GM20431 (cell line): ENCODE results near the gene BLOC1S1.

ENCODE experiments used
- in situ Hi-C: fragments of 300-500 bp; cut with MseI, MboI; formaldehyde crosslinking; loops from one replicate; pipeline ENCODE4 v1.15.0; 2020; ENCODE audit warnings: low sequenced_read_pairs; ENCODE audit not compliant: unreplicated experiment

Gene BLOC1S1

DNA sequence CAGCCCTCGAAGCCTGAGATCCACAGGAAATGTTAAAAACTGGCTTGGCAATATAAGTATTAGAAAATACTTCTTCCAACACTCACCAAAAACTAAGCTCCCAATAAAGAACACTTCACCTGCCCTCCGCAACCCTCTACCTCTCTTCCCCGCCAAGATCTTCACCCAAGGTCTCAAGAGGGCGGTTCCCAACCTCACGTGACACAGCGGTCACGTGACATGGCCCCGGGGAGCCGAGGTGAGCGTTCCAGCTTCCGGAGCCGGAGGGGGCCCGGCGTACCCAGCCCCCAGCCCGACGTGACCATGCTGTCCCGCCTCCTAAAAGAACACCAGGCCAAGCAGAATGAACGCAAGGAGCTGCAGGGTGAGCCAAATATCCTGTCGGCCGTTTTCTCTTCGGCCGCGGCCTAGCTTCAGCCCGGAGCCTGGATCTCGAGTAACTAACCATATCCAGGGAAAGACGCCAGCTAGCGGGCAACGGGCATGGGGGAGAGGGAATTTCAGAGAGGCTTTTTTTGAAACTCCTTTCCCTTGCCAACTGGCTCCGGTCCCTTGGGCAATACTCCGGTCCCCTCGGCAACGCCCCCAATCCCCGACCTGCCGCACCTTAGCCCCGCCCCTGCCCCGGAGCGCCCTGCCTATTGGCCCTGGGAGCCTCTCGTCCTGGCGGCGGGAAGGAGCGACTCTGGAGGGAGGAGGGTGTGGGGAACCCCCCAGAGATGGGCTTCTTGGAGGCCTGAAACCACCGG, at the start of gene BLOC1S1:
BLOC1S1 (plus strand) TSS at position 214 of the 749 bp plus-strand sequence; CDS start at position 220, 6 bp downstream.
- in situ Hi-C loops, result no loop called here

GRCh38 chr12:55666508-55666907, 49.3 kb upstream of the BLOC1S1 start:
- in situ Hi-C loops, result no loop called here

GRCh38 chr12:55670276-55670675, 45.6 kb upstream of the BLOC1S1 start:
- in situ Hi-C loops, result no loop called here

- in situ Hi-C loops, result no loop called here
Measured at GRCh38 chr12:55671746-55672145, 44.1 kb upstream of the BLOC1S1 start.

GRCh38 chr12:55673638-55674037, 42.2 kb upstream of the BLOC1S1 start:
- in situ Hi-C loops, result no loop called here

- in situ Hi-C loops, result no loop called here
Measured at GRCh38 chr12:55675666-55676065, 40.2 kb upstream of the BLOC1S1 start.

GRCh38 chr12:55676707-55677106, 39.1 kb upstream of the BLOC1S1 start:
- in situ Hi-C loops, result no loop called here

GRCh38 chr12:55679691-55680090, 36.2 kb upstream of the BLOC1S1 start:
- in situ Hi-C loops, result no loop called here

DNA sequence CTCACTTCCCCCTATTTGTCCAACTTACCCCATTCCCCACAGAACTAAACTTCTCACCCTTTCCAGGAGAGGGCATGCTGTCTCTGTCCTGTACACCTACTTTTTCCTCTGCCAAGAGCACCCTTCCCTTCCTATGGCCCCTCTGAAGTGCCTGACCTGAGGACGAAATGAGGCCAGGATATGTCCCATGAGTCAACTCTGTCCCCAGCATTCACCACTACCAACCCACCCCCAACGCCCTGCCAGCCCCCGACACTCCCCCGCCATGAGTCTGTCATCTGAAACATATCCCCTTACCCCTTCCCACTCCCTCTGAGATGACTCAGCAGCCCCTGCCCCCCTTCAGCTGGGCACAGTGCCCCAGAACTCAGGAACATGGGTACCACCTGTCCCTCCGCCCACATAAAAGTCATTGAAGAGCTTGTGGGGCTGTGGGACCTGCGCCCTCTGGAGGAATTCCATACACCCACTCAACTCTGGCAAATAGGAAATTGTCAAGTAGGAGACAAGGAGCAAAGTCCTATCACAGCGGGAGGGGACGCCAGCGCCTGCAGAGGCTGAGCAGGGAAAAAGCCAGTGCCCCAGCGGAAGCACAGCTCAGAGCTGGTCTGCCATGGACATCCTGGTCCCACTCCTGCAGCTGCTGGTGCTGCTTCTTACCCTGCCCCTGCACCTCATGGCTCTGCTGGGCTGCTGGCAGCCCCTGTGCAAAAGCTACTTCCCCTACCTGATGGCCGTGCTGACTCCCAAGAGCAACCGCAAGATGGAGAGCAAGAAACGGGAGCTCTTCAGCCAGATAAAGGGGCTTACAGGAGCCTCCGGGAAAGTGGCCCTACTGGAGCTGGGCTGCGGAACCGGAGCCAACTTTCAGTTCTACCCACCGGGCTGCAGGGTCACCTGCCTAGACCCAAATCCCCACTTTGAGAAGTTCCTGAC, 34.4 kb upstream of the BLOC1S1 start:
- in situ Hi-C loops, result no loop called here

DNA sequence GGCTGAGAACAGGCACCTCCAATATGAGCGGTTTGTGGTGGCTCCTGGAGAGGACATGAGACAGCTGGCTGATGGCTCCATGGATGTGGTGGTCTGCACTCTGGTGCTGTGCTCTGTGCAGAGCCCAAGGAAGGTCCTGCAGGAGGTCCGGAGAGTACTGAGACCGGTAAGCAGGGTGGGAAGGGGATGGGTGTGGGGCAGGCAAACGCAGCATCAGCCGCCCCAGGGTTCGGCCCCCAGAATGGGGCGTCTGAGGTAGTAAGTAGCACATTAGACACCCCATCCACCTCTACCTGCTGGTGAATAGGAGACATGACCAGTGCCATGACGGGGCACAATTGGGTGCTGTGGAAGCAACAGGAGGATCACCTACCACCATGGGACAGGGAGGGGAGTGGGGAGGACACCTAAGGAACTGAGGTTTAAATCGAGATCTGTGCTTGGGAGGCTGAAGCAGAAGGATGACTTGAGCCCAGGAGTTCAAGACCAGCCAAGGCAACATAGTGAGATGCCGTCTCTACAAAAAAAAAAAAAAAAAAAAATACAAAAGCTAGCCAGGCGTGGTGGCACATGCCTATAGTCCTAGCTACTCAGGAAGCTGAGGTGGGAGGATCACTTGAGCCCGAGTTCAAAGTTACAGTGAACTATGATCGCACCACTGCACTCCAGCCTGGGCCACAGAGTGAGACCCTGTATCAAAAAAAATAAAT, 33.6 kb upstream of the BLOC1S1 start:
- in situ Hi-C loops, result no loop called here

DNA sequence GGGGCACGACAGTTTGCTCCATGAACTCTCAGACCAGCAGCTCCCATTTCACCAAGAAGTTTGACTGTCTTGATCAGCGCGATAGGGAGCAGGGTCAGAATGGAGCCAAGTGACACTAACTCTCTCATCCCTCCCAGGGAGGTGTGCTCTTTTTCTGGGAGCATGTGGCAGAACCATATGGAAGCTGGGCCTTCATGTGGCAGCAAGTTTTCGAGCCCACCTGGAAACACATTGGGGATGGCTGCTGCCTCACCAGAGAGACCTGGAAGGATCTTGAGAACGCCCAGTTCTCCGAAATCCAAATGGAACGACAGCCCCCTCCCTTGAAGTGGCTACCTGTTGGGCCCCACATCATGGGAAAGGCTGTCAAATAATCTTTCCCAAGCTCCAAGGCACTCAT, 32.2 kb upstream of the BLOC1S1 start:
- in situ Hi-C loops, result no loop called here

- in situ Hi-C loops, result no loop called here
Measured at GRCh38 chr12:55684761-55685370, 31.0 kb upstream of the BLOC1S1 start.

- in situ Hi-C loops, result no loop called here
Measured at GRCh38 chr12:55685671-55686070, 30.2 kb upstream of the BLOC1S1 start.

GRCh38 chr12:55686366-55687010, 29.4 kb upstream of the BLOC1S1 start:
- in situ Hi-C loops, result no loop called here

DNA sequence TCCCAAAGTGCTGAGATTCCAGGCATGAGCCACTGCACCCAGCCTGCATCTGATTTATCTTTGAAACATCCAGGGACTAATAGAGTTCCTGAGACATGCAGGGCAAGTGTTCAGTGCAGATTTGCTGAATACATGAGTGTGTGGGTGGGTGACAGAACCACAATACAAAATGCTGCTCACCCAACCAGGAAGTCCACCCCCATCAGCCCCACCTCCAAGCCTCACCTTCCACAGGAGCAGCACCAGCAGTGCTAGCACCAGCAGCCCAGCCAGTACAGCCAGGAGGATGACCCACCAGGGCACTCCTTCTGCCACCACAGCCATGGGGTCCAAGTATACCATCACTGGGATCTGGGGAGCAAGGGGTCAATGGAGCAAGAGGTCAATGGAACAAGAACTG, 28.1 kb upstream of the BLOC1S1 start:
- in situ Hi-C loops, result no loop called here

DNA sequence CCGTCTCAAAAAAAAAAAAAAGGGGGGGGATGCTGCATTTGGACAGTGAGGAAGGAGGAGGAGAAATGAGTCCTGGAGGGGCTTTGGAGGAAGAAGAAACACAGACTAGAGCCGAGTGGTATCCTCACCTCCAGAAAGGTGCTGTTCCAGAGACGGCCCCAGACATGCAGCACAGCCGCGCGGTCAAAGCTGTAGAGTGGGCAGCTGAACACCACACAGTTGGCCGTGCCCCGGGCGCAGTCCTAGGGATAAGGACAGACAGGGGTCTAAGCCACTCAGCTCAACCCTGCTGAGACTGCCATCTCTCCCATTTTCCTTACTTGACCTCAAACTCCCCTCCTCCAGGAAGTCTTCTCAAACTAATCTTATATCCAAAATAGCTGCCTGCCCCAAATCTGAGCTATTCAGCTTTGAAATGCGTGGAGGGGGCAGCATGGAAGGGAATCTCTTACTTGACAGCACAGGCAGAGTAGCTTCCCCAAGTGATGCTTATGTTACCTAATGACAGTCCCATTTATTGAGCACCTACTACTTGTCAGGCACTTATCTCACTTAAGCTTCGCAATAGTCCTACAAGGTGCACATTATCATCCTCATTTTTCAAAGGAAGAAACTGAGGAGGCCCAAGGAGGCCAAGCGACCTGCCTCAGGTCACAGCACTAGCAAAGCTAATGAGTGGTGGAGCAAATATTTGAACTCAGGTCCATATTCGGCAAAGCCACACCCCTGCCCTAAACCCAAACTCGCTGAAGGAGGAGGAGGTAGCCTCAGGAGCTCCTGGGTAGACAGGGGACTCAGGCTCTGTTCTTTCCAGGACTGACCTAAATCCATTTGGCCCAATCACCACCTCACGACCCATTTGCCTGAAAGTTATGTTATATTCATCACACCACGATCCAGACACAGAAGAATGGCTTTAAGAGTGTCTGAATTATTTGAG, 26.9 kb upstream of the BLOC1S1 start:
- in situ Hi-C loops, result no loop called here

DNA sequence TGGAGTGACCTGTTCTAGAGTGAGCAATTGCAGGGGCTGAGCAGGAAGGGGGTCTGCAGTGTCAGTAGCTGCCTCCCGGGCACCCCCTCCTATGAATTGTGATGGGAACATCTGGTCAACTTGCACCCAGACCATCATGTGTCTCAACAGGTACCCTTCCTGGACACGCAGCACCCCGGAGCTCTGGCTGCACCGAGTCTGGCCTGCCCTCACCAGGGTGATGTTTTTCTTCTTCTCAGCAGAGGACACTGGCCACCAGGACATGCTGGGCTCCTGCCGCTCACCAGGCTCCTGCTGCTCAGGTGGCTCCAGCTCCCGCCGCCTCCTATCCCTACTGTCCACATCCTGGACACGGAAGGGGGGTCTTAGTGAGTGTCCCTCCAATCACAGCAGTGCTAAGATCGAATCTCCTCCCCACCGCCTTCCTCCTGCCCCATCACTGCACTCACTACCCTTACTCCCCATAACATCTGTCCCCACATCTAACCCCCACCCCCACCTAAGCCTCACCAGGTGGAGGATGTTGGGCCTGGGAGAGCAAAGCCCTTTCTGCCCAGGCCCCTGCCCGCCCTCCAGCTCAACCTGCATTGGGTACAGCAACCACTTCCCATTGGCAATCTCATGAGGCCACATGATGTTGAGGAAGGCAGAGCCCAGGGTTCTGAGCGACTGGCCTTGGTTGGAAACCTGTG, 23.1 kb upstream of the BLOC1S1 start:
- in situ Hi-C loops, result no loop called here
